GM21390 (cell line): ENCODE data around the gene TMEM244.
"Not testable (repeated sequence)": the region's sequence is repeated elsewhere in the genome, so short reads cannot be mapped to it uniquely, and the experiment has no call there.

Experiments
- ATAC-seq: cut with Tn5 transposase; IDR thresholded peaks from one replicate; pipeline ENCODE4 v1.9.1; 2021; ENCODE audit not compliant: unreplicated experiment

TMEM244 gene

GRCh38 chr6:129817332-129817731 is 43.8 kb downstream of the TMEM244 start:
- ATAC-seq, result no peak

- no peak for ATAC-seq
Observed at GRCh38 chr6:129812145-129812777, 48.9 kb downstream of the TMEM244 start.

- ATAC-seq, result not testable (repeated sequence)
Observed at GRCh38 chr6:129807141-129807540, 54.0 kb downstream of the TMEM244 start.

- ATAC-seq, result not testable (repeated sequence)
Observed at GRCh38 chr6:129802920-129803319, 58.2 kb downstream of the TMEM244 start.

GRCh38 chr6:129801909-129802308 is 59.2 kb downstream of the TMEM244 start:
- ATAC-seq, result no peak

GRCh38 chr6:129795261-129795660 is 65.9 kb downstream of the TMEM244 start:
- ATAC-seq, result no peak

GRCh38 chr6:129793447-129793846 is 67.7 kb downstream of the TMEM244 start:
- no peak for ATAC-seq

- no peak for ATAC-seq
Observed at GRCh38 chr6:129792049-129792448, 69.1 kb downstream of the TMEM244 start.

GRCh38 chr6:129790785-129791184 is 70.3 kb downstream of the TMEM244 start:
- ATAC-seq, result no peak

- ATAC-seq, result no peak
Observed at GRCh38 chr6:129789974-129790373, 71.1 kb downstream of the TMEM244 start.

- ATAC-seq, result no peak
Observed at GRCh38 chr6:129787816-129788215, 73.3 kb downstream of the TMEM244 start.

- no peak for ATAC-seq
Observed at GRCh38 chr6:129786548-129786947, 74.6 kb downstream of the TMEM244 start.

GRCh38 chr6:129785756-129786135 is 75.4 kb downstream of the TMEM244 start:
- ATAC-seq, result no peak

GRCh38 chr6:129785047-129785755 is 75.9 kb downstream of the TMEM244 start:
- ATAC-seq, result no peak
